ENCODE measurements around the gene CCDC61. TPM values are rescaled to one million over a fixed set of nuclear protein-coding genes. Genes with fewer than 3 reads are reported as not detected.

CCDC61 gene
- total and polyA plus RNA-seq, 3 donors from 2014 or later: 25.6 to 32.5 (median 31.2) TPM

- 45 to 63% methylated on average over 5 to 14 of the region's 14 CpGs for WGBS, 2 donors
- Histone ChIP-seq H3K9me3 (no peaks in the 10 kb centered on the region), H3K4me1 (no peaks in the 10 kb centered on the region), H3K27ac (no peak overlapping the region), H3K4me3 (no peak overlapping the region), H3K27me3 (no peaks in the 10 kb centered on the region), H3K36me3 (ENCODE audit: low read depth, missing control alignments) (no peaks in the 10 kb centered on the region)
- intact Hi-C loops (cut with DNase I; ENCODE audit: low total_unique reads): no loop called here
- no peak for DNase-seq
- TF ChIP-seq POLR2A (IDR thresholded peaks at IDR 0.05): no peak
- no peak for TF ChIP-seq CTCF (IDR thresholded peaks at IDR 0.05)
These were observed 19.1 kb upstream of the CCDC61 start for GRCh38 chr19:45976178-45976577.

- Histone ChIP-seq H3K27ac (no peak overlapping the region), H3K27me3 (no peaks in the 10 kb centered on the region), H3K9me3 (no peaks in the 10 kb centered on the region), H3K4me1 (no peaks in the 10 kb centered on the region), H3K4me3 (no peak overlapping the region), H3K36me3 (ENCODE audit: low read depth, missing control alignments) (no peaks in the 10 kb centered on the region)
- DNase-seq: no peak
- TF ChIP-seq CTCF (IDR thresholded peaks at IDR 0.05) (no peak), POLR2A (IDR thresholded peaks at IDR 0.05) (no peak)
- 78 to 80% methylated on average over 7 of the region's 7 CpGs for WGBS, 2 donors
- intact Hi-C loops (cut with DNase I; ENCODE audit: low total_unique reads): no loop called here
These were observed 17.1 kb upstream of the CCDC61 start for GRCh38 chr19:45978156-45978555.

- TF ChIP-seq POLR2A (IDR thresholded peaks at IDR 0.05) (no peak), CTCF (IDR thresholded peaks at IDR 0.05) (no peak)
- H3K27me3 ChIP-seq: no peaks in the 10 kb centered on the region
- WGBS, 2 donors: 38 to 39% methylated on average over 2 of the region's 2 CpGs
- no peak overlapping the region for H3K4me3 ChIP-seq
- H3K4me1 ChIP-seq: no peaks in the 10 kb centered on the region
- no peak for DNase-seq
- intact Hi-C loops (cut with DNase I; ENCODE audit: low total_unique reads): no loop called here
- H3K9me3 ChIP-seq: no peaks in the 10 kb centered on the region
- no peak overlapping the region for H3K27ac ChIP-seq
- no peaks in the 10 kb centered on the region for H3K36me3 ChIP-seq (ENCODE audit: low read depth, missing control alignments)
These were observed 13.9 kb upstream of the CCDC61 start for GRCh38 chr19:45981350-45981749.

GRCh38 chr19:45985321-45985720, 9.9 kb upstream of the CCDC61 start:
- H3K27me3 ChIP-seq: no peaks in the 10 kb centered on the region
- WGBS, 2 donors: 78 to 82% methylated on average over 7 of the region's 7 CpGs
- intact Hi-C loops (cut with DNase I; ENCODE audit: low total_unique reads): no loop called here
- H3K36me3 ChIP-seq (ENCODE audit: low read depth, missing control alignments): no peaks in the 10 kb centered on the region
- no peak overlapping the region for H3K27ac ChIP-seq
- no peak overlapping the region for H3K4me3 ChIP-seq
- no peaks in the 10 kb centered on the region for H3K4me1 ChIP-seq
- no peaks in the 10 kb centered on the region for H3K9me3 ChIP-seq
- no peak for TF ChIP-seq CTCF (IDR thresholded peaks at IDR 0.05)
- TF ChIP-seq POLR2A (IDR thresholded peaks at IDR 0.05): no peak
- DNase-seq: no peak

- intact Hi-C loops (cut with DNase I; ENCODE audit: low total_unique reads): no loop called here
- 89 to 92% methylated on average over 12 of the region's 12 CpGs for WGBS, 2 donors
- Histone ChIP-seq H3K27me3 (no peaks in the 10 kb centered on the region), H3K4me1 (no peaks in the 10 kb centered on the region), H3K36me3 (ENCODE audit: low read depth, missing control alignments) (no peaks in the 10 kb centered on the region), H3K9me3 (no peaks in the 10 kb centered on the region), H3K27ac (no peak overlapping the region), H3K4me3 (no peak overlapping the region)
- DNase-seq: no peak
- no peak for TF ChIP-seq POLR2A (IDR thresholded peaks at IDR 0.05)
- no peak for TF ChIP-seq CTCF (IDR thresholded peaks at IDR 0.05)
These were observed 5.0 kb upstream of the CCDC61 start for GRCh38 chr19:45990113-45990728.
